T-helper 22 cell (primary cell): ENCODE data around the gene TNIP2.
A peak's percentile ranks its signal among the peaks of the same experiment; 100 is the strongest.
"Not testable (repeated sequence)": the region's sequence is repeated elsewhere in the genome, so short reads cannot be mapped to it uniquely, and the experiment has no call there.

Source experiments
- DNase-seq: peaks from one replicate; pipeline ENCODE4 v3.0.0-alpha.2; 2020; ENCODE audit warnings: low read depth

The TNIP2 gene

GRCh38 chr4:2794486-2795299, 38.6 kb upstream of the TNIP2 start:
- DNase-seq, result no peak

- DNase-seq, result no peak
Observed at GRCh38 chr4:2793586-2794485, 37.7 kb upstream of the TNIP2 start.

DNA sequence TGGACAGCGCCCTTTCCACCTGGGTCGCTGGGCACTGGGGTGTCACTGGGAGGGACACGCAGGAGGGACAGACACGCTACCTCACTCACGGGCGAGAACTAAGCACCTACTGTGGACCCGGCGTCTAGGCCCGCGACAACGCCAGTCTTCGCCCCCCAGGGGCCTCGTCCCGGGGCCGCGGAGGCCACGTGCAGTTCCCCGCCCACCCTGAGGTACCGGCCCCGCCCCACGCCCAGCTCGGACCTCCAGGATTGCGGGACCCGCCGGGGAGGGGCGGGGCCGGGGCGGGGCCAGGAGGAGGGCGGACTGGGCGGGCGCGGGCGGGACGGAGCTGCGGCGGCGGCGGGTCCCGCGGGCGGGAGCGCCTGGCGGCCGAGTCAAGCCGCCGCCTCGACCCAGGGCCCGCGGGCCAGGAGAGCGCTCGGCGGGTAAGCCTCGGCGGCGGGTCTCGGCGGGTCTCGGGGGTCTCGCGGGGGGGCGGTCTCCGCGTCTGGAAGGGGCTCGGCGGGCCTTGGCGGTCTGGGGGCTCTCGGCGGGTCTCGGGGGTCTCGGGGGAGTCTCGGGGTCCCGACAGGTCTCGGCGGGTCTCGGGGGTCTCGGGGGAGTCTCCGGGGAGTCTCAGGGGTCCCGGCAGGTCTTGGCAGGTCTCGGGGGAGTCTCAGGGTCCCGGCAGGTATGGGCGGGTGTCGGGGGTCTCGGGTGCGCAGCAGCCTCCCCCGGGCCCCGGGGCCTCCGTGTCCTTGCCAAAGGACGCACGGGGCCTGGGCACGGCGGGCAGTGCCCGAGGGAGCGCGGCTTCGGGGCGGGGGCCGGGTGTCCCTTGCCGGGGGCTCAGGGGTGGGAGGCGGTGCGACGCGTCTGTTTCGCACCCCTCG, 36.8 kb upstream of the TNIP2 start, which contains the start of gene SH3BP2:
Gene SH3BP2 (plus strand): TSS at position 375 of the 875 bp plus-strand sequence. CDS start 27,533 bp downstream, outside the sequence.
- peak; percentile 63 for DNase-seq

- no peak for DNase-seq
Observed at GRCh38 chr4:2792396-2792710, 36.2 kb upstream of the TNIP2 start.

DNA sequence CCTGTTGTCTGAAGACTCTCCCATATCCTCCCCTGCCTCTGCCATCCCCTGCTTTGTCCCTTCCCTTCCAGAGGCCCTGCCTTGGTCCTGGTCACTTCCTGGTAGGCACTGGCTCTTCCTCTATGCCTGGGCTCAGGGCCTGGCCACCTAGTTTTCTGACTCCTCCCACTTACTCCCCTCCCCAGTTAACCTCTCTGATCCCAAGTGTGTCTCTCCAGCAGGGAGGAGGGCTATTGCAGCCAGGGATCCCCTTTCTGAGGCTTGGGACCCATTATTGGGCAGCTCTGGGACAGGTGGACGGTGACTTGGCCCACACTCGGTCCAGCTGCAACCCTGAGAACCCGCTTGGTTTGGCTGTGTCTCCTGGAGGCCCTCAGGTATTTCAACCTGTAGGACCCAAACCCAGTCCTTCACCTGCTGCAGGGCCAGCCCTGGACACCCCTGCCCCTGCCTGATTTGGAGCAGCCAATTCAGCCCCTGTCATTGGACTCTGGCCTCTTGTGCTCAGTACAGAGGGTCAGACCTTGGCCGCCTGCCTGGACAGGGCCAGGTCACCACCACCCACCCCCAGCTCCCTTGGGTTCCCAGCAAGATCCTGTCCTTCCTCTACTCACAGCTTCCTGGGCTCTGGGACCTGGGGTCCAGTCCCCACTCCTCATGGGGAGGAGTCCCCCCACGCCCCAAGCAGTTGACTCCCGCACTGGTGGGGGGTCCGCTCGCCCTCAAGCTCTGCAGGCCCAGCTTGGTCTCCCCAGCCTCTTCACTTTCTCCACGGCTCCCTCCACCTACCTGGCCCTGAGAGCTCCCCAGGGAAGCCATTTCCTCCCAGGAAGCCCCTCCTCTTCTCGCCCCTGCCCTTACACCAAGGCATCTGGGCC, 35.6 kb upstream of the TNIP2 start:
- no peak for DNase-seq

GRCh38 chr4:2790583-2791517, 34.7 kb upstream of the TNIP2 start:
- DNase-seq, result no peak

- DNase-seq, result no peak
Observed at GRCh38 chr4:2789793-2790582, 33.9 kb upstream of the TNIP2 start.

GRCh38 chr4:2789351-2789750, 33.2 kb upstream of the TNIP2 start:
- DNase-seq, result no peak

DNA sequence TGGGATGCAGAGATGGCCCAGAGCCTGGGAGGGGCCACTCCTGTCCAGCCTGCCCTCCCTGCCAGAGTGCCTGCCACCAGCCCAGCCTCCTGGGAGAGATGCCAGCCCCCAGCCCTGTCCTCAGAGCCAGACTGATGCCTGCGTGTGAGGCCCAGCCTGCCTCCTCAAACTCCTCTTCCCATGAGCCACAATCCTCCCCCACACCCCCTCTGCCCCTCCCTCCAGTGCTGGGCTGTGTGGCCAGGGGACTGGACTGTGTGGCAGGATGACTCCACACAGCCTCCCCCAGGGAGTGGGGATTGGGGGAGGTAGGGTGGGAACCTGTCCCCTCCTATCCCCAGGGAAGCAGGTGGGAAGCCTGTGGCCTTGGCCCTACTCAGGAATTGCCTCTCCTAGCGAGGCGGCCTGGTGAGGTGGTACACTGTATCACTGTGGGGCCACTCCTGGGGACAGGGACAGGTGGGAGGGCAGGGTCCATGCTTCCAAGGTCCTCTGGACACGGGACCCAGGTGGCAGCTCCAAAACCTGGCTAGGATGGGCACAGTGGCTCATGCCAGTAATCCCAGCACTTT, 32.5 kb upstream of the TNIP2 start:
- no peak for DNase-seq

GRCh38 chr4:2788101-2788500, 32.0 kb upstream of the TNIP2 start:
- DNase-seq, result no peak

DNA sequence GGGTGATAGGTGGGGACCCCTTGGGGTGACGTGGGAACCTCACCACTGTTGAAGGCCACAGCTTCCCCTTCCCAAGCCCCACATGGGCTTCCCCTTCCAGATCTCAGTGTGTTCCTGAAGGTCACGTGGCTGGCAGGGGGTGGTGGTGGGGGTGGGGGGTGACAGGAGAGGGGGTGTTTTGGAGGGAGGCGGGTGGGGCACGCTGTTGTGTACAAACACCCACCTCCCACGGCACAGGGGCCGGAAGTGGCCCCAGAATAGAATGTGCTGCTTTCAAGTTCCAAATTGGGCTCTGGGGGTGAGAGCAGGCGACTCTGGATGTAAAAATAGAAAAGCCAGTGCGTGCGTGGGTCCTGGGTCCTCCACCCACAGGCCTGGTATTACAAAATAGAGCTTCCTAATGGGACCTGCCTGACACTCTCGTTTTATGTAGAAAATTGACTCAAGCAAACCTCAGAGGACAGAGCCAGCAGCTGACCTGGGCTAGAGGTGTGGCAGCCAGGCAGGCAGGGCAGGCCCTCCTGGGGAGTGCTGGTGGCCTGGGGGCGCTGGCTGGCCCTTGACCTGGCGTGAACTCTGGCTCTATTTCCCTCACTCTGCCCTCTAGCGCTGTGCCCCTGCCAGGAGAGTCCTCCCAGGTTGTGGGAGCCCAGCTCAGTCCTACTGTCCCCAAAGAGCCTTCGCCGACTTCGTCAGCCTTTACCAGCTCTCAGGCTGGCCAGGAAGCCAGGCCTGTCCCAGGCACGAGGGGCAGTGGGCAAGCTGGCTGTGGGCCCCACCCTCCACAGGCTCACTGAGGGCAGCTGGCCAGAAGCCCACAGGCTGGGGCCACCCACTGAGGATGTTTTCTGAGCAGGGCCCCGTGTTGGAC, 31.3 kb upstream of the TNIP2 start:
- no peak for DNase-seq

DNA sequence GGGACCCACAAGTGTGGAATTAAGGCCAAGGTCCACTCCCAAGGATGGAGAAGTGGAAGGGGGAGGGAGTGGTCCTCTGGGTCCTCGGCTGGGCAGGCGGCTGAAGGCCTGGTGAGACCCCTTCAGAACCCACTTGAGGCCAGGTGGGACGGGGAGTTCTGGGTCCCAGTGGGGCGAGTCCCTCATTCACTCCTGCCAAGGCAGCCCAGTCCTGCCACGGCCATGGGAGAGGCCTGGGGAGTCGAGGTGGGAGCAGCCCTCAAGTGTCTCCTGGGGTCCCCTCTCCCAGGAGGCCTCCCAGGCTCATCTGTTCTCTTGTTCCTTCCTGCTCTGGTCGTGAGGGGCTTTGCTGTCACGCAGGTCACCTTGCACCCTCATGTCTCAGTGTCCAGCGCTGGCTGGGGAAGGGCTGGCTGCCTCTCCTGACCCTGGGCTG, 30.7 kb upstream of the TNIP2 start:
- DNase-seq, result no peak

GRCh38 chr4:2786152-2786671, 30.1 kb upstream of the TNIP2 start:
- peak; percentile 58 for DNase-seq

DNA sequence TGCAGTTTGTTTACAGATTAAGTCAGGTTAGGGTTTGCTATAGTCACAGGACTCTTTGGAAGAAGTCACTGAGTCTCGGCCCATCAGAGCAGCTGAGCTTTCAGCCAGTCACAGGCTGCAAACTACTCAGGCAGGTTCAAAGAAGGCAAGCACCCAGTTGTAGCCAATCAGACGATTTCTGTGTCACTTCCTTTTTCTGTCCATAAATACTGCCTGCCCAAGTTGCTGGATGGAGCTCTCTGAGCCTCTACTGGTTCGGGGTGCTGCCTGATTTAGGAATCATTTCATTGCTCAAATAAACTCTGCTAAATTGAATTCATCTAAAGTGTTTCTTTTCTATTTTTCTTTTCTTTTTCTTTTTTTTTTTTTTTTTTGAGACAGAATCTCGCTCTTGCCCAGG, 29.5 kb upstream of the TNIP2 start:
- no peak for DNase-seq

DNA sequence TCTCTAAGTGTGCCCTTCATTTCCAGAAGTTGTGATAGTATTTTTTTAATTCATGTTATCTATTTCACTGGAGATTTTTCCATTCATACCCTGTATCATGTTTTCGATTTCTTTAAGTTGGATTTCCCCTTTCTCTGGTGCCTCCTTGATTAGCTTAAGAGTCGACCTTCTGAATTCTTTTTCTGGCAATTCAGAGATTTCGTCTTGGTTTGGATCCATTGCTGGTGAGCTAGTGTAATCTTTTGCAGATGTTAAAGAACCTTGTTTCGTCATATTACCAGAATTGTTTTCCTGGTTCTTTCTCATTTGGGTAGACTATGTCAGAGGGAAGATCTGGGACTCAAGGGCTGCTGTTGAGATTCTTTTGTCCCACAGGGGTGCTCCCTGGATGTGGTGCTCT, 27.7 kb upstream of the TNIP2 start:
- DNase-seq, result no peak

DNA sequence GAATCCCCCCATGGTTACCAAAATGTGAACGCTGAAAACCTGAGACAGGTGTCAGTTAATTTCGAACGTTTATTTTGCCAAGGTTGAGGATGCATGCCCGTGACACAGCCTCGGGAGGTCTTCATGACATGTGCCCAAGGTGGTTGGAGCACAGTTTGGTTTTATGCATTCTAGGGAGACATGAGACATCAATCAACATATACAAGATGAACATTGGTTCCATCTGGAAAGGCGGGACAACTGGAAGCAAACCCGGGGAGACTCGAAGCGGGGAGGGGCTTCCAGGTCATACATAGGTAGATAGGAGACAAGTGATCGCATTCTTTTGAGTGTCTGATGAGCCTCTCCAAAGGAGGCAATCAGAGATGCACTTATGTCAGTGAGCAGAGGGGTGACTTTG, 25.8 kb upstream of the TNIP2 start:
- no peak for DNase-seq

- not testable (repeated sequence) for DNase-seq
Observed at GRCh38 chr4:2780643-2781042, 24.5 kb upstream of the TNIP2 start.

DNA sequence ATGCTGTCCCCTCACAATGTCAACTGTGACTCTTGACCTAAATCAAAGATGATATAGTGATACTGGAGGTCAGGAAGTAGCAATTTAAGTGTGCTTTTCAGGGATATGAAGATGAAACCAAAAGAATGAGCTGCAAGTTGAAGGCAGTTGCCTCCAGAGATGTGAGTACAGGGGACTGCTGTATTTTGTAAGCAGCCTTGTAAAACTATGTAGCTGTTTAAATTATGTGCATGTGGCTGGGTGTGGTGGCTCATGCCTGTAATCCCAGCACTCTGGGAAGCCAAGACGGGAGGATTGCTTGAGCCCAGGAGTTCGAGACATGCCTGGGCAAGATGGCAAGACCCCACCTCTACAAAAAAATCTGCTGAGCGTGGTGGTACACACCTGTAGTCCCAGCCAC, 15.1 kb upstream of the TNIP2 start:
- DNase-seq, result no peak
